Memory B cell (primary cell): ENCODE data around the gene ARMH4.

Experiments
- ATAC-seq: fragments of 150-1000 bp; cut with Tn5 transposase; 2 replicates; pipeline ENCODE4 v1.10.0; 2021; ENCODE audit warnings: low read depth, mild to moderate bottlenecking, moderate library complexity
- DNase-seq, 2 donors: peaks; one replicate each; pipeline ENCODE4 v3.0.0; 2022; ENCODE audit warnings: low spot score in 2 of 2
- H3K27ac Mint-ChIP-seq: one replicate; pipeline ENCODE4 v1.8.0; 2022; ENCODE audit warnings: mild to moderate bottlenecking, moderate library complexity, mixed read lengths
- H3K27me3 Mint-ChIP-seq: one replicate; pipeline ENCODE4 v1.8.0; 2022; ENCODE audit warnings: mixed read lengths
- H3K36me3 Mint-ChIP-seq: one replicate; pipeline ENCODE4 v1.8.0; 2022; ENCODE audit warnings: mild to moderate bottlenecking, mixed read lengths
- H3K4me1 Mint-ChIP-seq: one replicate; pipeline ENCODE4 v1.8.0; 2022; ENCODE audit warnings: mixed read lengths
- H3K4me3 Mint-ChIP-seq: one replicate; pipeline ENCODE4 v1.8.0; 2022; ENCODE audit warnings: mild to moderate bottlenecking, moderate library complexity, mixed read lengths
- H3K9me3 Mint-ChIP-seq: one replicate; pipeline ENCODE4 v1.8.0; 2022; ENCODE audit warnings: mixed read lengths

The ARMH4 gene

GRCh38 chr14:58166005-58166983 lies 14.3 kb upstream of the ARMH4 start:
- Mint-ChIP-seq H3K27me3 (peaks cover 14% of the 10 kb centered on the region), H3K36me3 (peaks cover 2% of the 10 kb centered on the region), H3K27ac (no peak overlapping the region), H3K4me3 (no peak overlapping the region), H3K4me1 (peaks cover 6% of the 10 kb centered on the region), H3K9me3 (peaks cover 2% of the 10 kb centered on the region)
- peak; percentile 70 for ATAC-seq
- peak; percentile 61 to 73 for DNase-seq

GRCh38 chr14:58160561-58160960 lies 8.5 kb upstream of the ARMH4 start:
- no peak for ATAC-seq

GRCh38 chr14:58151133-58152013 lies 640 bp downstream of the ARMH4 start:
- H3K27me3 Mint-ChIP-seq, result peaks cover 14% of the 10 kb centered on the region
- DNase-seq (peak in 1 of 2 donors; percentile 1), ATAC-seq (peak; percentile 26)
- no peaks in the 10 kb centered on the region for H3K36me3 Mint-ChIP-seq
- H3K9me3 Mint-ChIP-seq, result no peaks in the 10 kb centered on the region
- H3K27ac Mint-ChIP-seq, result no peak overlapping the region
- H3K4me1 Mint-ChIP-seq, result peaks cover 13% of the 10 kb centered on the region
- H3K4me3 Mint-ChIP-seq, result peak overlapping the region; percentile 80

More at GRCh38 chr14:58160561-58160960, 8.5 kb upstream of the ARMH4 start:
- no peaks in the 10 kb centered on the region for H3K9me3 Mint-ChIP-seq
- no peak for DNase-seq
- no peak overlapping the region for H3K4me3 Mint-ChIP-seq
- H3K27me3 Mint-ChIP-seq, result peaks cover 7% of the 10 kb centered on the region
- no peaks in the 10 kb centered on the region for H3K4me1 Mint-ChIP-seq
- no peaks in the 10 kb centered on the region for H3K36me3 Mint-ChIP-seq
- no peak overlapping the region for H3K27ac Mint-ChIP-seq

- H3K27me3 Mint-ChIP-seq, result peaks cover 9% of the 10 kb centered on the region
Measured at GRCh38 chr14:58150243-58150805, 1.7 kb downstream of the ARMH4 start.

GRCh38 chr14:58149196-58149595 lies 2.8 kb downstream of the ARMH4 start:
- H3K27me3 Mint-ChIP-seq, result peaks cover 7% of the 10 kb centered on the region
- ATAC-seq (no peak), DNase-seq (no peak)
- H3K9me3 Mint-ChIP-seq, result no peaks in the 10 kb centered on the region
- H3K36me3 Mint-ChIP-seq, result no peaks in the 10 kb centered on the region
- peaks cover 13% of the 10 kb centered on the region for H3K4me1 Mint-ChIP-seq
- no peak overlapping the region for H3K27ac Mint-ChIP-seq
- no peak overlapping the region for H3K4me3 Mint-ChIP-seq

More at GRCh38 chr14:58150243-58150805, 1.7 kb downstream of the ARMH4 start:
- no peak overlapping the region for H3K27ac Mint-ChIP-seq
- H3K4me1 Mint-ChIP-seq, result peaks cover 13% of the 10 kb centered on the region
- ATAC-seq (no peak), DNase-seq (no peak)
- no peaks in the 10 kb centered on the region for H3K9me3 Mint-ChIP-seq
- H3K36me3 Mint-ChIP-seq, result no peaks in the 10 kb centered on the region
- no peak overlapping the region for H3K4me3 Mint-ChIP-seq

- Mint-ChIP-seq H3K27ac (no peak overlapping the region), H3K4me3 (no peak overlapping the region), H3K9me3 (no peaks in the 10 kb centered on the region), H3K36me3 (no peaks in the 10 kb centered on the region), H3K4me1 (peaks cover 4% of the 10 kb centered on the region), H3K27me3 (peaks cover 9% of the 10 kb centered on the region)
- DNase-seq, result no peak
- no peak for ATAC-seq
Measured at GRCh38 chr14:58146399-58146798, 5.6 kb downstream of the ARMH4 start.

GRCh38 chr14:58145936-58146335 lies 6.1 kb downstream of the ARMH4 start:
- H3K4me1 Mint-ChIP-seq, result no peaks in the 10 kb centered on the region
- ATAC-seq (no peak), DNase-seq (no peak)
- H3K4me3 Mint-ChIP-seq, result no peak overlapping the region
- peaks cover 7% of the 10 kb centered on the region for H3K27me3 Mint-ChIP-seq
- H3K36me3 Mint-ChIP-seq, result no peaks in the 10 kb centered on the region
- no peak overlapping the region for H3K27ac Mint-ChIP-seq
- H3K9me3 Mint-ChIP-seq, result no peaks in the 10 kb centered on the region

GRCh38 chr14:58143106-58143505 lies 8.9 kb downstream of the ARMH4 start:
- DNase-seq, result no peak
- Mint-ChIP-seq H3K4me1 (no peaks in the 10 kb centered on the region), H3K9me3 (no peaks in the 10 kb centered on the region), H3K27ac (no peak overlapping the region), H3K27me3 (peaks cover 5% of the 10 kb centered on the region), H3K36me3 (no peaks in the 10 kb centered on the region), H3K4me3 (no peak overlapping the region)
- no peak for ATAC-seq

GRCh38 chr14:58141893-58142292 lies 10.1 kb downstream of the ARMH4 start:
- H3K9me3 Mint-ChIP-seq, result no peaks in the 10 kb centered on the region
- H3K36me3 Mint-ChIP-seq, result no peaks in the 10 kb centered on the region
- H3K27me3 Mint-ChIP-seq, result peaks cover 5% of the 10 kb centered on the region
- H3K27ac Mint-ChIP-seq, result no peak overlapping the region
- no peak for DNase-seq
- ATAC-seq, result no peak
- no peaks in the 10 kb centered on the region for H3K4me1 Mint-ChIP-seq
- H3K4me3 Mint-ChIP-seq, result no peak overlapping the region

- DNase-seq, result no peak
- Mint-ChIP-seq H3K27me3 (peaks cover 5% of the 10 kb centered on the region), H3K9me3 (no peaks in the 10 kb centered on the region)
Measured at GRCh38 chr14:58138714-58139482, 13.1 kb downstream of the ARMH4 start.

GRCh38 chr14:58138031-58138713 lies 13.8 kb downstream of the ARMH4 start:
- Mint-ChIP-seq H3K4me1 (no peaks in the 10 kb centered on the region), H3K36me3 (no peaks in the 10 kb centered on the region), H3K9me3 (no peaks in the 10 kb centered on the region), H3K4me3 (no peak overlapping the region), H3K27ac (no peak overlapping the region), H3K27me3 (peaks cover 5% of the 10 kb centered on the region)
- no peak for DNase-seq
- ATAC-seq, result no peak

More at GRCh38 chr14:58138714-58139482, 13.1 kb downstream of the ARMH4 start:
- no peak for ATAC-seq
- no peak overlapping the region for H3K4me3 Mint-ChIP-seq
- H3K27ac Mint-ChIP-seq, result no peak overlapping the region
- no peaks in the 10 kb centered on the region for H3K36me3 Mint-ChIP-seq
- no peaks in the 10 kb centered on the region for H3K4me1 Mint-ChIP-seq

GRCh38 chr14:58133739-58134138 lies 18.3 kb downstream of the ARMH4 start:
- H3K4me1 Mint-ChIP-seq, result no peaks in the 10 kb centered on the region
- H3K27me3 Mint-ChIP-seq, result no peaks in the 10 kb centered on the region
- no peaks in the 10 kb centered on the region for H3K36me3 Mint-ChIP-seq
- ATAC-seq, result no peak
- DNase-seq, result no peak
- H3K27ac Mint-ChIP-seq, result no peak overlapping the region
- no peak overlapping the region for H3K4me3 Mint-ChIP-seq
- H3K9me3 Mint-ChIP-seq, result no peaks in the 10 kb centered on the region

GRCh38 chr14:58131386-58131785 lies 20.6 kb downstream of the ARMH4 start:
- no peak overlapping the region for H3K4me3 Mint-ChIP-seq
- H3K27ac Mint-ChIP-seq, result no peak overlapping the region

More at GRCh38 chr14:58131386-58131785, 20.6 kb downstream of the ARMH4 start:
- no peaks in the 10 kb centered on the region for H3K9me3 Mint-ChIP-seq
- no peak for DNase-seq
- ATAC-seq, result no peak
- no peaks in the 10 kb centered on the region for H3K36me3 Mint-ChIP-seq
- no peaks in the 10 kb centered on the region for H3K4me1 Mint-ChIP-seq
- peaks cover 3% of the 10 kb centered on the region for H3K27me3 Mint-ChIP-seq
